Transverse colon (tissue), 4 donors: ENCODE data around the gene NFKB1. TPM values are rescaled to one million over a fixed set of nuclear protein-coding genes. Genes with fewer than 3 reads are reported as not detected.

ENCODE experiments used
- DNase-seq: peaks from one replicate; pipeline ENCODE4 v3.0.0-alpha.2; 2019
- H3K27ac ChIP-seq, 4 donors: fragments of 200-600 bp; sonication (generic); 2 replicates each; pipeline ENCODE4 v1.5.1; 2016 to 2018; ENCODE audit warnings: inconsistent platforms in 4 of 4
- H3K27me3 ChIP-seq: fragments of 200-600 bp; sonication (generic); 2 replicates; pipeline ENCODE4 v1.5.1; 2017; ENCODE audit warnings: inconsistent platforms
- H3K36me3 ChIP-seq, 4 donors: fragments of 200-600 bp; sonication (generic); 2 replicates each; pipeline ENCODE4 v1.5.1; 2017 to 2019; ENCODE audit warnings: inconsistent platforms in 4 of 4
- H3K4me1 ChIP-seq, 4 donors: fragments of 200-600 bp; sonication (generic); 2 replicates each; pipeline ENCODE4 v1.5.1; 2017 to 2020; ENCODE audit warnings: inconsistent platforms in 4 of 4
- H3K4me3 ChIP-seq, 4 donors: fragments of 200-600 bp; sonication (generic); 1 replicate in 1 of 4; 2 replicates in 3 of 4; pipeline versions ENCODE4 v1.5.1 to v1.6.1; 2017 to 2019; ENCODE audit warnings: inconsistent platforms in 4 of 4
- H3K9me3 ChIP-seq, 2 donors: fragments of 200-600 bp; sonication (generic); 2 replicates each; pipeline ENCODE4 v1.5.1; 2017 to 2019; ENCODE audit warnings: inconsistent platforms in 2 of 2
- CTCF ChIP-seq, 5 experiments: fragments of 200-600 bp in 3 of 5; fragments of 450-650 bp in 2 of 5; sonication (generic) in 3 of 5; IDR thresholded peaks; 1 replicate in 2 of 5; 2 replicates in 3 of 5; pipeline ENCODE4 v1.5.1; 2016 to 2017; ENCODE audit warnings: antibody characterized with exemption in 5 of 5, inconsistent platforms in 3 of 5, mild to moderate bottlenecking in 2 of 5, moderate library complexity in 1 of 5
- EP300 ChIP-seq: sonication (generic); formaldehyde crosslinking; IDR thresholded peaks from one replicate; pipeline ENCODE4 v1.6.1; 2017; ENCODE audit warnings: antibody characterized with exemption, low read depth
- POLR2A ChIP-seq: fragments of 450-650 bp; IDR thresholded peaks from one replicate; pipeline ENCODE4 v1.6.1; 2016; ENCODE audit warnings: antibody characterized with exemption, mild to moderate bottlenecking, moderate library complexity
- POLR2AphosphoS5 ChIP-seq, 3 donors: sonication (generic); formaldehyde crosslinking; IDR thresholded peaks; one replicate each; pipeline ENCODE4 v1.6.1; 2016; ENCODE audit warnings: antibody characterized with exemption in 3 of 3
- WGBS, 2 donors: methylation state at CpG; one replicate each; pipeline ENCODE4 v1.1.5; 2018; ENCODE audit warnings: low coverage in 1 of 2; 5-methylcytosine and 5-hydroxymethylcytosine counted together
- in situ Hi-C, 4 donors: fragments of 200-750 bp; cut with MboI; loops; one replicate each; pipeline versions ENCODE4 v1.15.0 to v1.15.1; 2017; ENCODE audit warnings: low sequenced_read_pairs in 3 of 4, low pct_ligation_motif_present in 1 of 4, low pct_unique_long_range_greater_than_20kb in 1 of 4
- intact Hi-C: fragments of 100-400 bp; cut with DNase I; formaldehyde crosslinking; loops from one replicate; pipeline ENCODE4 v1.15.1; 2023; ENCODE audit warnings: low total_unique reads
- total RNA-seq, 4 donors: library from RNA; depleted of rRNA; stranded (reverse); fragments of >200 nt; gene quantifications; one replicate each; pipeline ENCODE4 v1.1.0, GENCODE V29; 2016

The NFKB1 gene
- total RNA-seq, 4 donors from 2014 or later, result 20.9 to 35.8 (median 25.2) TPM

GRCh38 chr4:102596532-102596931 lies 95.4 kb downstream of the NFKB1 start:
- H3K4me3 ChIP-seq, result no peak overlapping the region
- no peak overlapping the region for H3K27ac ChIP-seq
- no peaks in the 10 kb centered on the region for H3K9me3 ChIP-seq
- DNase-seq, result no peak
- H3K4me1 ChIP-seq, result peaks cover 0 to 5% (median 0%) of the 10 kb centered on the region in 4 donors
- TF ChIP-seq POLR2A, result no peak
- no peak for TF ChIP-seq EP300
- no peak for TF ChIP-seq POLR2AphosphoS5 (IDR thresholded peaks at IDR 0.05)
- no peak for TF ChIP-seq CTCF (IDR thresholded peaks at IDR 0.05)
- peaks cover 0 to 54% (median 18%) of the 10 kb centered on the region in 4 donors for H3K36me3 ChIP-seq
- intact Hi-C loops, result no loop called here
- H3K27me3 ChIP-seq, result no peaks in the 10 kb centered on the region
- in situ Hi-C loops, result loop anchor here in 1 of 4 donors (25.0 kb wide), 1 partner anchor 159 kb away; no protein-coding TSS in a partner anchor
- 79 to 83% methylated on average over 4 of the region's 4 CpGs for WGBS, 2 donors

- H3K36me3 ChIP-seq, result peaks cover 0 to 52% (median 19%) of the 10 kb centered on the region in 4 donors
- 50 to 62% methylated on average over 1 of the region's 1 CpG for WGBS, 2 donors
- H3K27ac ChIP-seq, result no peak overlapping the region
Observed at GRCh38 chr4:102598086-102598761, 97.1 kb downstream of the NFKB1 start.

GRCh38 chr4:102598762-102599374 lies 97.7 kb downstream of the NFKB1 start:
- WGBS, 2 donors, result 73 to 78% methylated on average over 3 to 6 of the region's 6 CpGs
- no peak for TF ChIP-seq POLR2AphosphoS5 (IDR thresholded peaks at IDR 0.05)
- TF ChIP-seq EP300, result no peak
- no peak for TF ChIP-seq POLR2A
- no peak for TF ChIP-seq CTCF (IDR thresholded peaks at IDR 0.05)
- DNase-seq, result no peak
- no peak overlapping the region for H3K4me3 ChIP-seq
- intact Hi-C loops, result no loop called here
- H3K4me1 ChIP-seq, result peaks cover 0 to 5% (median 0%) of the 10 kb centered on the region in 4 donors
- H3K27me3 ChIP-seq, result no peaks in the 10 kb centered on the region
- no peaks in the 10 kb centered on the region for H3K9me3 ChIP-seq
- H3K36me3 ChIP-seq, result peaks cover 0 to 49% (median 17%) of the 10 kb centered on the region in 4 donors
- in situ Hi-C loops, result loop anchor here in 1 of 4 donors (25.0 kb wide), 1 partner anchor 162 kb away; no protein-coding TSS in a partner anchor
- H3K27ac ChIP-seq, result no peak overlapping the region

More at GRCh38 chr4:102598086-102598761, 97.1 kb downstream of the NFKB1 start:
- DNase-seq, result no peak
- intact Hi-C loops, result no loop called here
- in situ Hi-C loops, result loop anchor here in 1 of 4 donors (25.0 kb wide), 1 partner anchor 161 kb away; no protein-coding TSS in a partner anchor
- Histone ChIP-seq H3K27me3 (no peaks in the 10 kb centered on the region), H3K4me1 (peaks cover 0 to 5% (median 0%) of the 10 kb centered on the region in 4 donors), H3K9me3 (no peaks in the 10 kb centered on the region), H3K4me3 (no peak overlapping the region)
- TF ChIP-seq EP300 (no peak), CTCF (IDR thresholded peaks at IDR 0.05) (no peak), POLR2A (no peak), POLR2AphosphoS5 (IDR thresholded peaks at IDR 0.05) (no peak)

- Histone ChIP-seq H3K27ac (no peak overlapping the region), H3K36me3 (peaks cover 0 to 49% (median 19%) of the 10 kb centered on the region in 4 donors), H3K4me1 (peaks cover 0 to 5% (median 0%) of the 10 kb centered on the region in 4 donors), H3K4me3 (no peak overlapping the region), H3K27me3 (no peaks in the 10 kb centered on the region), H3K9me3 (no peaks in the 10 kb centered on the region)
- intact Hi-C loops, result no loop called here
- no peak for DNase-seq
- 50 to 87% methylated on average over 2 to 4 of the region's 4 CpGs for WGBS, 2 donors
- in situ Hi-C loops, result loop anchor here in 1 of 4 donors (25.0 kb wide), 1 partner anchor 162 kb away; no protein-coding TSS in a partner anchor
- TF ChIP-seq EP300, result no peak
- no peak for TF ChIP-seq POLR2AphosphoS5 (IDR thresholded peaks at IDR 0.05)
- no peak for TF ChIP-seq POLR2A
- TF ChIP-seq CTCF (IDR thresholded peaks at IDR 0.05), result no peak
Observed at GRCh38 chr4:102599455-102599854, 98.3 kb downstream of the NFKB1 start.
